Measurements from ENCODE around the gene MS4A5.

The MS4A5 gene

GRCh38 chr11:60485987-60486386 is 56.6 kb downstream of the MS4A5 start:
- DNase-seq = no peak

- DNase-seq = no peak
Observed at GRCh38 chr11:60492488-60493009, 63.2 kb downstream of the MS4A5 start, which contains the start of gene MS4A12. Gene MS4A12 (plus strand): TSS chr11:60492778. CDS start chr11:60497319, 4,541 bp downstream.

- no peak for DNase-seq
Observed at GRCh38 chr11:60493454-60493853, 64.1 kb downstream of the MS4A5 start.
